Activated naive CD4-positive, alpha-beta T cell (primary cell): ENCODE data around the gene INTS11.
"Not testable (repeated sequence)": the region's sequence is repeated elsewhere in the genome, so short reads cannot be mapped to it uniquely, and the experiment has no call there.

Source experiments
- DNase-seq, 4 experiments: peaks; one replicate each; lab custom pipeline; 2025; lab: John Stamatoyannopoulos, UW

The INTS11 gene

GRCh38 chr1:1329304-1330210 lies 5.1 kb upstream of the INTS11 start:
- no peak for DNase-seq

- DNase-seq, result no peak
Measured at GRCh38 chr1:1328254-1328653, 3.8 kb upstream of the INTS11 start.

DNA sequence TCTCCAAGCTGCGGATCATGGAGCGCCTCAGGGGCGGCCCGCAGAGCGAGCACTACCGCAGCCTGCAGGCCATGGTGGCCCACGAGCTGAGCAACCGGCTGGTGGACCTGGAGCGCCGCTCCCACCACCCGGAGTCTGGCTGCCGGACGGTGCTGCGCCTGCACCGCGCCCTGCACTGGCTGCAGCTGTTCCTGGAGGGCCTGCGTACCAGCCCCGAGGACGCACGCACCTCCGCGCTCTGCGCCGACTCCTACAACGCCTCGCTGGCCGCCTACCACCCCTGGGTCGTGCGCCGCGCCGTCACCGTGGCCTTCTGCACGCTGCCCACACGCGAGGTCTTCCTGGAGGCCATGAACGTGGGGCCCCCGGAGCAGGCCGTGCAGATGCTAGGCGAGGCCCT lies 2.8 kb upstream of the INTS11 start:
- no peak for DNase-seq

DNA sequence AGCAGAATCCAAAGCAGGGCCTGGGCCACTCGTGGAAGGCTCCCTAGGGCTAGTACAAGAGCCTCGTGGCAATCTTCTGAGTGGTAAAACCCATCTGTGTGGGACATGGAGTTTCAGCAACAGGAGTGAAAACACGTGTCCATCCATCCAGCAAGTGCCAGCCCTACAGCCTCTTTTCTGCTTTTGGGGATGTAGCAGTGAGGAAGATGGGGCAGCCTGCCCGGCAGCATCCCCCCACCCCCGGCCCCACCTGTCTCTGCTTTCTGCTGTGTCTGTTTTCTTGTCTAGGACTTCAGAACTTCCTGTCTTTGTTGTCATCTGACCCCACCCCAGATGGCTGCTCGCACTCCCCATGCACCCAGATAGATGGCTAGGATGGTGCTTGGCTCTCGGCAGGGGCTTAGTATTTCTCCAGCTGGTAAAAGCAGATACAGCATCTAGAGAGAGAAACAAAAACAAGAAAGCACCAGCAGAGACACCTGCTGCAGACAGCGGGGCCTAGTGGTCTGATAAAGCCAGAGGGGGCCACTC lies 1.7 kb upstream of the INTS11 start:
- no peak for DNase-seq

GRCh38 chr1:1325288-1326074 lies 1.0 kb upstream of the INTS11 start:
- DNase-seq, result no peak

GRCh38 chr1:1324084-1324523 lies 356 bp downstream of the INTS11 start:
- no peak for DNase-seq

DNA sequence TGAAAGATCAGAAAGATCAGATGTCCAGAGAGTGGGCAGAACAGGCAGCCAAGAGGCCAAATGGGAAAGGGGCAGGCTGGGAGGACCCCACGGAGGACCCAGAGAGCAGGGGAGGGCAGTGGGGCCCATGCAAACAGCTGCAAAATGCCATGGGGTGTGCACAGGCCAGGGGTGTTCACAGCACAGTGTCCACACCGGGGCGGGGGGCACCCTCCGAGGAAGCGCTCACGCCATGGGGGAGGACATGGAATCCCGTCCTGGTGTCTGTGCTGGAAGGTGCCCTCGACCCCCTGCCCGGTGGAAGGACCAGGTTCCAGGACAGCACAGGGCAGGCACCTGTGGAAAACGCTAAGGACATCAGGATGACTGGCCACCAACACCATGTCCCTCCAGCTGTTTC lies 1.5 kb downstream of the INTS11 start:
- no peak for DNase-seq

GRCh38 chr1:1322418-1322817 lies 2.0 kb downstream of the INTS11 start:
- DNase-seq, result no peak

DNA sequence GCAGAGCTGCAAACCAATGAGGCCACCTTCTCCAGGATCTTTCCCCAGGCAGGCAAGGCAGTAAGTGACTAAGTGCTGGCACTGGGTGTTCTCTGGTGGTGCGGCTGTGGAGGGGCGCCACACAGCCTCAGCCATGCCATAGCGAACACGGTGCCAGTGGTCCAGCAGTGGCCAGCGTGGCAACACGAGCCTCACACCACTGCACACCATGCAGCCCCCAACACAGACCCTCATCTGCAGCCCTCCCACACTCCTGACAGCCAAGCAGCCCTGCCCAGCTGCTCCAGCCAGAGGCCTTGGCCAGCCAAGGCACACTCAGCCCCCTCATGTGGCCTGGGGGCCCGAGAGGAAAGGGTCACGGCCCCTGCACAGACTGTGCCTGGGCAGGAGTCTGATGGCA lies 3.0 kb downstream of the INTS11 start:
- no peak for DNase-seq

- no peak for DNase-seq
Measured at GRCh38 chr1:1320666-1321448, 3.6 kb downstream of the INTS11 start.

- DNase-seq, result no peak
Measured at GRCh38 chr1:1319646-1319941, 4.9 kb downstream of the INTS11 start.

DNA sequence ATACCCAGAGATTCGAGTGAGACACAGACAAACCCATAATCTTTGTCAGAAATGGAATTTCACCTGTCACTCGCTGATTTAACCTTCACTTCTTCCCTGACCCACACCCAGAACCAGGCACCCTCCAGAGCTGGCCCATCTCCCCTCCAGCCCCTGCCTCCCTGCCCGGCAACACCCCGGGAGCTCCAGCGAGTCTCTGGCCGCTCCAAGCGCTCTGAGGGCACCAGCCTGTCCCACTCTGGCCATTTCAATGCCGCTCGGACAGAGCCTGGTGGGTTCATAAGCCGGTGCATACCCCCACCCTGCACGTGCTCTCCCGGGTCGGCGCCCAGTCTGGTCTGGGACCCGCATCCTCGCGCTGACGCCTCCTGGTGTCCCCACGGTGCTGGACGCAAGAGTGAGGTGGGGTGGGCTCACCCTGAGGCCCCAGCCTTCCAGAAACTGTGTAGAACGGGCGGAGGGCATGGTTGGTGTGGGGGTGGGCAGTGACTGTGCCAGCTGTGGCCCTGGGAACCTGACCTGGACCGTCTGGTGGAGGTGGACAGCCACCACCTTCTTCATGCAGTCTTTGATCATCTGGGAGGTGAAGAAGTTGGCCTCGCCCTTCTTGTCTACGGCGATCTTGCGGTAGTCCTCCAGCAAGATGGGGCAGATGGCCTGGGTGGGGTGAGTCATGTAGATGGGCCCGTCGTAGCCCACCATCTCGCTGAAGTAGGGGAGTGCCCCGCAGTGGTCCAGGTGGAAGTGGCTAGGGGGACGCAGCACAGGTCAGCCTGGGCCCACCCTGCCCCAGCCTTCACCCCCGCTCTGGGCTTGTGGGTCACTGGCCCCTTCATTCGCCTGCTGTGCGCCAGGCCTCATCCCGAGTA lies 5.4 kb downstream of the INTS11 start:
- DNase-seq, result no peak

DNA sequence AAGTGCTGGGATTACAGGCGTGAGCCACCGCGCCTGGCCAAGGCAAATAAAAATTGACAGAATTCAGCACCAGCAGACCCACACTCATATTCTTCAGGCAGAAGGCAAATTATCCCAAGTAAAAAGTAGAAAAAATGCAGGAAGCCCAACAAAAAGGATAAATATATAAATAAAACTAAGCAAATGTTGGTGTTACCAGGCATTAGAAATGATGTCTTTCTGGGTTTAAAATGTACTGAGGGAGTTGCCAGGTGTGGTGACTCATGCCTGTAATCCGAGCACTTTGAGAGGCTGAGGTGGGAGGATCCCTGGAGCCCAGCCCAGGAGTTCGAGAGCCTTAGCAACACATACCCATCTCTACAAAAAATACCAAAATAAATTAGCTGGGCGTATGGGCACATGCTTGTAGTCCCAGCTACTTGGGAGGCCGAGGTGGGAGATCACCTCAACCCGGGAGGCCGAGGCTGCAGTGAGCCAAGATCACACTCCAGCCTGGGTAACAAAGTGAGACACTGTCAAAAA lies 6.3 kb downstream of the INTS11 start:
- DNase-seq, result no peak

DNA sequence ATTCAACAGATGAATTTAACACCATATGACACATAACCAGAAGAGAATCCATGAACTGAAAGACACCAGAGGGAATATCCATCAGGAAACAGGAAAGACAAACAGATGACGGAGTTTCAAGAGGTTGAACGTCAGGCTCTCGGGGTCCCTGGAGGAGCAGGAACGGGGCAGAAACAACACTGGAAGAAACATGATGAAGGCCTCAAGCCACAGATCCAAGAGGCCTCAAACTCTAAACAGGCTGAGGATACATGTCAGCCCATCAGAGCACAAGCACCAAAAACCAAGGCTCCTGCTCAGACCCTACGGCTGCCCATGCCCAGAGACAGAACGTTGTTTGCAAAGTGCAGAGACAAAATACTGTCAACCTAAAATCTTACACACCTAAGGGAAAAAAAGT lies 7.0 kb downstream of the INTS11 start:
- DNase-seq, result no peak

GRCh38 chr1:1316199-1316598 lies 8.3 kb downstream of the INTS11 start:
- DNase-seq, result not testable (repeated sequence)

DNA sequence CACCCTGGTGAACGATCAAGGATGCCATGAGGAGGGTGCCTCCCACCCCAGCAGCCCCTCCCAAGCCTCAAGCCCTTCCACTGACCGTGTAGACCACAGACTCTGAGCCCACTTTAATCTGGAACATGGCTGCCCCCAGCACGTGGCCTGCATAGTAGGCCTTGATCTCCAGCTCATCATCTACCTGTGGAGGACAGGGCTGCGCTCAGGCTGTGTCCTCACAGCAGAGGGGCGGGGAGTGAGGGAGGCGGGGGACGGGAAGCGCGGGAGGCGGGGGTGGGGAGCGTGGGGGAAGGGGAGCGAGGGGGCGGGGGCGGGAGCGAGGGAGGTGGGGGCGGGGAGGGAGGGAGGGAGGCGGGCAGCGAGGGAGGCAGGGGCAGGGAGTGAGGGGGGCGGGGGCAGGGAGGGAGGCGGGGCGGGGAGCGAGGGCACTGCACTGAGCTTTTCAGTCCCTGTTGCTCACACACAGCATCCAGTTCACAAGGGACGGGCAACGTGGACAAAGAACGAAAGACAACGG lies 9.0 kb downstream of the INTS11 start:
- DNase-seq, result no peak

GRCh38 chr1:1314678-1315335 lies 9.7 kb downstream of the INTS11 start:
- DNase-seq, result no peak

- no peak for DNase-seq
Measured at GRCh38 chr1:1314237-1314586, 10.2 kb downstream of the INTS11 start.

- DNase-seq, result no peak
Measured at GRCh38 chr1:1313500-1314236, 10.8 kb downstream of the INTS11 start.
